ENCODE measurements around the gene BCL2L11. TPM values are rescaled to one million over a fixed set of nuclear protein-coding genes. Genes with fewer than 3 reads are reported as not detected.

Gene BCL2L11
- total and polyA plus RNA-seq, 11 donors = 1.9 to 16.2 (median 6.9) TPM

GRCh38 chr2:111204706-111205105, 84.0 kb downstream of the BCL2L11 start:
- Histone ChIP-seq H3K4me1 (peaks cover 0 to 7% (median 0%) of the 10 kb centered on the region in 12 donors), H3K4me3 (no peak overlapping the region), H3K9me3 (no peaks in the 10 kb centered on the region), H3K36me3 (peaks cover 0 to 3% (median 0%) of the 10 kb centered on the region in 9 donors), H3K27ac (no peak overlapping the region), H3K27me3 (no peaks in the 10 kb centered on the region)
- 89 to 95% (median 92%) methylated on average over 2 of the region's 2 CpGs for WGBS, 4 donors
- intact Hi-C loops (cut with DNase I) = no loop called here
- no peak for DNase-seq
- no peak for TF ChIP-seq POLR2A (IDR thresholded peaks at IDR 0.05)
- no peak for TF ChIP-seq CTCF (IDR thresholded peaks at IDR 0.05)
- ATAC-seq = no peak

GRCh38 chr2:111205774-111206173, 85.1 kb downstream of the BCL2L11 start:
- no peaks in the 10 kb centered on the region for H3K9me3 ChIP-seq
- H3K4me1 ChIP-seq = peaks cover 0 to 7% (median 0%) of the 10 kb centered on the region in 12 donors
- ATAC-seq (no peak), DNase-seq (no peak)
- no peaks in the 10 kb centered on the region for H3K27me3 ChIP-seq
- intact Hi-C loops (cut with DNase I) = no loop called here
- no peak overlapping the region for H3K4me3 ChIP-seq
- 83 to 92% (median 86%) methylated on average over 2 of the region's 2 CpGs for WGBS, 4 donors
- peaks cover 0 to 3% (median 0%) of the 10 kb centered on the region in 9 donors for H3K36me3 ChIP-seq
- H3K27ac ChIP-seq = no peak overlapping the region
- TF ChIP-seq CTCF (IDR thresholded peaks at IDR 0.05) (no peak), POLR2A (IDR thresholded peaks at IDR 0.05) (no peak)

GRCh38 chr2:111207851-111208250, 87.1 kb downstream of the BCL2L11 start:
- Histone ChIP-seq H3K9me3 (no peaks in the 10 kb centered on the region), H3K27me3 (no peaks in the 10 kb centered on the region), H3K4me3 (no peak overlapping the region), H3K4me1 (peaks cover 0 to 7% (median 0%) of the 10 kb centered on the region in 12 donors), H3K27ac (no peak overlapping the region), H3K36me3 (peaks cover 0 to 3% (median 0%) of the 10 kb centered on the region in 9 donors)
- ATAC-seq (no peak), DNase-seq (no peak)
- WGBS, 4 donors = 94 to 99% (median 98%) methylated on average over 1 of the region's 1 CpG
- TF ChIP-seq POLR2A (IDR thresholded peaks at IDR 0.05) (no peak), CTCF (IDR thresholded peaks at IDR 0.05) (no peak)
- intact Hi-C loops (cut with DNase I) = no loop called here

- WGBS, 4 donors = 82 to 92% (median 87%) methylated on average over 1 of the region's 1 CpG
- intact Hi-C loops (cut with DNase I) = no loop called here
- no peak for DNase-seq
- no peak overlapping the region for H3K4me3 ChIP-seq
- no peaks in the 10 kb centered on the region for H3K27me3 ChIP-seq
- peaks cover 0 to 5% (median under 1%) of the 10 kb centered on the region in 12 donors for H3K9me3 ChIP-seq
- peaks cover 0 to 7% (median 0%) of the 10 kb centered on the region in 12 donors for H3K4me1 ChIP-seq
- no peak overlapping the region for H3K27ac ChIP-seq
- peaks cover 0 to 3% (median 0%) of the 10 kb centered on the region in 9 donors for H3K36me3 ChIP-seq
- no peak for ATAC-seq
- TF ChIP-seq POLR2A (IDR thresholded peaks at IDR 0.05) = no peak
- TF ChIP-seq CTCF (IDR thresholded peaks at IDR 0.05) = no peak
These were observed 87.9 kb downstream of the BCL2L11 start for GRCh38 chr2:111208639-111209038.

All from heart left ventricle (tissue), 16 donors.